Activated naive CD4-positive, alpha-beta T cell treated with anti-CD3 and anti-CD28 coated beads, Interleukin-2, amount 50 U/mL, for 24 hours (primary cell): ENCODE measurements around the gene LARP4B.

Experiments used
- H3K27ac Mint-ChIP-seq: one replicate; pipeline ENCODE4 v1.8.0; 2021; ENCODE audit warnings: mild to moderate bottlenecking, mixed read lengths
- H3K27me3 Mint-ChIP-seq: one replicate; pipeline ENCODE4 v1.8.0; 2021; ENCODE audit warnings: mixed read lengths
- H3K36me3 Mint-ChIP-seq: one replicate; pipeline ENCODE4 v1.8.0; 2021; ENCODE audit warnings: mixed read lengths
- H3K4me1 Mint-ChIP-seq: one replicate; pipeline ENCODE4 v1.8.0; 2021; ENCODE audit warnings: mixed read lengths
- H3K4me3 Mint-ChIP-seq: one replicate; pipeline ENCODE4 v1.8.0; 2021; ENCODE audit warnings: mild to moderate bottlenecking, mixed read lengths
- H3K9me3 Mint-ChIP-seq: one replicate; pipeline ENCODE4 v1.8.0; 2021; ENCODE audit warnings: mixed read lengths

LARP4B gene

DNA sequence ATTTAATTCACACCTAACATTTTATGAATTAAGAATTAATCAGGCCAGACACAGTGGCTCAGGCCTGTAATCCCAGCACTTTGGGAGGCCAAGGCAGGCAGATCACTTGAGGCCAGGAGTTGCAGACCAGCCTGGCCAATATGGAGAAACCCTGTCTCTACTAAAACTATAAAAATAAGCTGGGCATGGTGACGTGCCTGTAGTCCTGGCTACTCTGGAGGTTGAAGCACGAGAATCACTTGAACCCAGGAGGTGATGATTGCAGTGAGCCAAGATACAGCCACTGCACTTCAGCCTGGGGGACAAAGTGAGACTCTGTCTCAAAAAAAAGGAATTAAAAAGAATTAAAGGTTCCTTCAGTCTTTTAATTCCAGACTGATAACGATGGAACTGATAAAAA, 11.1 kb downstream of the LARP4B start:
- Mint-ChIP-seq H3K27me3 (no peaks in the 10 kb centered on the region), H3K4me3 (no peak overlapping the region), H3K9me3 (no peaks in the 10 kb centered on the region), H3K4me1 (peaks cover 44% of the 10 kb centered on the region), H3K36me3 (peaks cover 1% of the 10 kb centered on the region), H3K27ac (no peak overlapping the region)

DNA sequence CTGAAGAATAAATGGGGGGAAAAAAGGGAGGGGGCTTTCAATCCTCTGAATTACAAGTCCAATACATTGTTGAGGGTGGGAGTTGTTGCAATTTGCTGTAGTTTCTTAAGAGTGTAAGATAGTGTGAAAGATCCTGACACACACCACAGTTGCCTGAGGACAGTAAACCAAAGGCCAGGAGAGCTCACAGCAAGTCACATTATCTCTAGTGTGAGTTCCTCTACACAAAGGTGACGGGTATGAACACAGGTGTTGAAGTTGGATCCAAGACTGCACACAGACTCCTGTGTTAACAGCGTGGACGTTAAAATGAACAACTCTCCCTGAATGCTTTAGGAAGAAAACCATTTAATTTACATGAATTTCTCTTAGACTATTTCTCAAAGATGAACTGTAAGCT, 12.0 kb downstream of the LARP4B start:
- Mint-ChIP-seq H3K4me1 (peaks cover 36% of the 10 kb centered on the region), H3K4me3 (no peak overlapping the region), H3K27ac (peak overlapping the region; percentile 12), H3K27me3 (no peaks in the 10 kb centered on the region), H3K36me3 (no peaks in the 10 kb centered on the region), H3K9me3 (no peaks in the 10 kb centered on the region)

DNA sequence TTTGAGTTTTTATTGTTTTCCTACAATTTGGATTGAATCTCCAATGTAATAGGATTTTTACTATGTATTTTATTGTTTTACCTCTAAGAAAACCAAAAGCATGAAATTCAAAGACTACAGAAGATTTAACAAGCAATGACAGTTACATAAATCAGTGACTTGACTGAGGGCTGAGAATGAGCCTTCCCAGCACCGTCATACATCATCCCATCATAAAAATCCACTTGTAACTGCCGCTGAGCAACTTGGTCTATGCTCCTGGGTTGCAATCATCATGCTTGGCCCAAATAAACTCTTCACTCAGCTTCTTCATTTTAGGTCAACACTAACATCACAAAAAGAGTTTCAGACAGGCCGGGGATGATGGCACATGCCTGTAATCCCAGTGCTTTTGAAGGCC, 13.5 kb downstream of the LARP4B start:
- Mint-ChIP-seq H3K27ac (no peak overlapping the region), H3K36me3 (no peaks in the 10 kb centered on the region), H3K4me1 (peaks cover 32% of the 10 kb centered on the region), H3K4me3 (no peak overlapping the region), H3K27me3 (no peaks in the 10 kb centered on the region), H3K9me3 (no peaks in the 10 kb centered on the region)

DNA sequence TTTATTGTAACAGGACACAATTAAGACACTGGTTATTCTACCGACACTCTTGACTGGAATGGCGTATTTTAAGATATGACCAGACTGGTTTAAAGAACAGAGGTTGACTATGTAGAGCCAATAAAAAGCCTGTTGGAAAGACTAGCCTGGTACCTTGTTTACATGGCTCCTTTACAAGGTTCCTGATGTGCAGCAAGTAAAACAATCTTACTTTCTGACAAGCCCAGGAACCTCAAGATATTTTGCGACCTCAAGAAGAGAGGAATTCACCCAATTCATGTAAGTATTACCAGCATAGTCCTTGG, 14.1 kb downstream of the LARP4B start:
- Mint-ChIP-seq H3K4me3 (no peak overlapping the region), H3K9me3 (no peaks in the 10 kb centered on the region), H3K36me3 (no peaks in the 10 kb centered on the region), H3K27ac (no peak overlapping the region), H3K27me3 (no peaks in the 10 kb centered on the region), H3K4me1 (peaks cover 31% of the 10 kb centered on the region)

DNA sequence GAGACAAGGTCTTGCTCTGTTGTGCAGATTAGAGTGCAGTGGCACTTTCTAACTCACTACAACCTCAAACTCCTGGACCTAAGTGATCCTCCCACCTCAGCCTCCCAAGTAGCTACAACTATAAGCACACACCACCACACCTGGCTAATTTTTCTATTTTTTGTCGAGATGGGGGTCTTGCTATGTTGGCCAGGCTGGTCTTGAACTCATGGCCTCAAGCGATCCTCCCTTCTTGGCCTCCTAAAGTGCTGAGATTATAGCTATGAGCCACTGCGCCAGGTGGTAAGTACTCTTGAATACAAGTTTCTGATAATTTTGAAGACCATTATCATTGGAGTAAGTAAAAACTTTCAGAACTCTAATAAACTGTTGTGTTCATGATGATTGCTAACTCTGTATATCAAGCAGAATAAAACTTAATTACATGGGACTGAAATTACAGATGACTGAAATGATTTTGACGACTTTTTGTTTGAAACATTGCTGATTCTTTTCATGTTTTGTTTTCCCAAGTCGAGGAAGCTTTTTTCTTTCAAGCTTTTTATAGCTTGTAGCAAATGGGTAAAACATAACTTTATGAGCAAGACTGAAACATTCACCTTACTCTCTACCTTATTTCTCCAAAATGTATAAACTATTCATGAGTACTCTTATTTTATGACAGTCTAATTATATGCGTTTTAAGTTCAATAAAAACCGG, 14.6 kb downstream of the LARP4B start:
- Mint-ChIP-seq H3K4me3 (no peak overlapping the region), H3K4me1 (peaks cover 27% of the 10 kb centered on the region), H3K9me3 (no peaks in the 10 kb centered on the region), H3K36me3 (no peaks in the 10 kb centered on the region), H3K27ac (no peak overlapping the region), H3K27me3 (no peaks in the 10 kb centered on the region)

DNA sequence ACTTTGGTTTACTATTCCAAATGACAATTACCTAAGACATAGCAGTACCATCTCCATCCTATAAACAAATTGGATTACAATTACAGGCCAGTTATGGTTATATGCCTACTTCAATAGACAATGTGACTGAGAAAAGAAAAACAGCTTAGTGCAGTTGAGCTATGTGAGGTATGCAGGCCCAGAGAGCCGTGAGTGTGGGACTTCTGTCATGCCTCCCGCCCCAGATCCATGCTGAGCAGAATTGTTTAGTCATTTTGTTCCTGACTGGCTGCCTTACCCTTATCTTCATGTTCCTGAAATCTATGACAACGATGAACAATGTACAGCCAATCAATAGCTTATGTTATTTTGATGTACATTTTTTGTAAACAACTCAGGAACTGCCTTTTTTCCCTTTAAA, 21.7 kb downstream of the LARP4B start:
- Mint-ChIP-seq H3K36me3 (peaks cover 6% of the 10 kb centered on the region), H3K27me3 (no peaks in the 10 kb centered on the region), H3K27ac (no peak overlapping the region), H3K4me3 (no peak overlapping the region), H3K4me1 (peaks cover 26% of the 10 kb centered on the region), H3K9me3 (no peaks in the 10 kb centered on the region)

DNA sequence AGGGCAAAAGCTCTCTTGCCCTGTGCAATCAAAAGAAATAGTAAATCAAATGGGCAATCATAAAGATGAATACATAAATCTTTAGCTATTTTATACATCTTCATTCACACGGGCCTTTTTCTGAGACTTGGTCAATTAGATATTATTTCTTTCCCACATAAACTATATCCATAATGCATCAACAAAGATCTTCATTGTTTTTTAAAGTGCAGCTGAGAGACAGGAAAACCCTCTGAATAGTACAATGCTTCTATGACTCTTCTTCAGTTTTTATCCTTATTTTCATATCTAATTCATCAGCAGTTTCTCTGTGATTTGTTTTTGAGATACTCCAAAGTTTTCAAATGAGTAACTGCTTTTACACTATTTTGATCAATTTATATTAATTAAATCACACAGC, 25.5 kb downstream of the LARP4B start:
- Mint-ChIP-seq H3K4me3 (no peak overlapping the region), H3K4me1 (peaks cover 45% of the 10 kb centered on the region), H3K27me3 (no peaks in the 10 kb centered on the region), H3K9me3 (no peaks in the 10 kb centered on the region), H3K27ac (no peak overlapping the region), H3K36me3 (peaks cover 8% of the 10 kb centered on the region)

DNA sequence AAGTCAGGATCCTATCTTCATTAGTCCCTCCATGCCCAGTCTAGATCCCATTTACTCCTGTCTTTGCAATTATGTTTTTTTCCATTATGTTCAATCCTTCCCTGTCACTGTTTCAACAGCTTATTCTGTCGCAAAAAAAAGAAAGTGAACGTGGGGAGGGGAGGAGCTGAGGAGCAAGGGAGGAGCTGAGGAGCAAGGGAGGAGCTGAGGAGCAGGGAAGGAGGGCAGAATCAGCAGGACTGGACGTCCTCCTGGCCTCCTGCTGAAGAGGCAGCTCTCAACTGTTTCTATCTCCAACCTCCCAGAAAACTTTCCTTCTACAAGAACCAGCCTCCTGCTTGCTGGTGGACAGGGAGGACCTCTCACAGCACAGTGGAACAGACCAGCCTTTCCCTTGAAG, 26.0 kb downstream of the LARP4B start:
- H3K4me3 Mint-ChIP-seq: no peak overlapping the region
- H3K27me3 Mint-ChIP-seq: no peaks in the 10 kb centered on the region
- no peaks in the 10 kb centered on the region for H3K9me3 Mint-ChIP-seq
- H3K4me1 Mint-ChIP-seq: peaks cover 46% of the 10 kb centered on the region
- H3K27ac Mint-ChIP-seq: no peak overlapping the region
- peaks cover 8% of the 10 kb centered on the region for H3K36me3 Mint-ChIP-seq

DNA sequence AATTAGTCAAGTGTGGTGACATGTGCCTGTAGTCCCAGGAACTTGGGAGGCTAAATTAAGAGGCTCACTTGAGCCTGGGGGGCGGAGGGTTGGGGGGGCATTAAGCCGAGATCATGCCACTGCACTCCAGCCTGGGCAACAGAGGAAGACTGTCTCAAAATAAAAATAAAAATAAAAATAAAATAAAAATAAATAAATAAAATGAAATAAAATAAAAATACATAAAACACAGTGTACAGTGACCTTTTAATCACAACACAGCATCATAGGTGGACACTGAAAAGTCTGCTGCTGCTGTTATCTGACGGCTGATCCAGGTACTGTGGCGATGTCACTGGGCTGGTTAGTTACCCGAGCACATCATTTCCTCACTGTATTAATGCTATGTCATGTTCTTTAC, 27.1 kb downstream of the LARP4B start:
- H3K9me3 Mint-ChIP-seq: no peaks in the 10 kb centered on the region
- H3K27me3 Mint-ChIP-seq: no peaks in the 10 kb centered on the region
- H3K36me3 Mint-ChIP-seq: peaks cover 6% of the 10 kb centered on the region
- no peak overlapping the region for H3K27ac Mint-ChIP-seq
- H3K4me3 Mint-ChIP-seq: no peak overlapping the region
- peaks cover 51% of the 10 kb centered on the region for H3K4me1 Mint-ChIP-seq

DNA sequence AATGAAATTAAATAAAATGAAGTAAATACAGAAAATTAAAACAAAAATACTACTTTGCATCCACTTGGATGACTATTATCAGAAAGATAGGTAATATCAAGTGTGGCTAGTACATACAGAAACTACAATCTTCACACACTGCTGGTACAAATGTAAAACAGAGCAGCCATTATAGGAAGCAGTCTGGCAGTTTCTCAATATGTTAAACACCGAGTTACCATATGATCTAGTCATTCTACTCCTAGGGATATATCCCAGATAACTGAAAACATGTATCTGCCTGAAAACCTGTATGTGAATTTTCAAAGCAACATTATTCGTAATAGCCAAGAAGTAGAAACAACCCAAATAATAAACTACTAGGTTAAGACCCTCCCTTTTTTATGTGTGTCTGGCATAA, 33.4 kb downstream of the LARP4B start:
- H3K9me3 Mint-ChIP-seq: no peaks in the 10 kb centered on the region
- H3K27me3 Mint-ChIP-seq: no peaks in the 10 kb centered on the region
- no peak overlapping the region for H3K27ac Mint-ChIP-seq
- peaks cover 68% of the 10 kb centered on the region for H3K4me1 Mint-ChIP-seq
- peaks cover 2% of the 10 kb centered on the region for H3K36me3 Mint-ChIP-seq
- no peak overlapping the region for H3K4me3 Mint-ChIP-seq

DNA sequence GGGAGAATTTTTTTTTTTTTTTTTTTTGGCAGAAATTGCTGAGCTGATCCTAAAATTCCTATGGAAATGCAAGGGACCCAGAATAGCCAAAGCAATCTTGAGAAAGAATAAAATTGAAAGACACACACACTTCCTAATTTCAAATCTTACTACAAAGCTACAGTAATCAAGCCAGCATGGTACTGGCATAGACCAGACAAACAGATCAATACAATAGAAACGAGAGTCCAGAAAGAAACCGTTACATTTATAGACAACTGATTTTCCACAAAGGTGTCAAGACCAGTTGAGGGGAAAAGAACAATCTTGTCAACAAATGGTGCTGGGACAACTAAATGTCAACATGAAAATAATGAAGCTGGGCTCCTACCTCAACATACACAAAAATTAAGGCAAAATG, 34.5 kb downstream of the LARP4B start:
- Mint-ChIP-seq H3K36me3 (peaks cover 1% of the 10 kb centered on the region), H3K9me3 (no peaks in the 10 kb centered on the region), H3K4me3 (no peak overlapping the region), H3K27ac (no peak overlapping the region), H3K27me3 (no peaks in the 10 kb centered on the region), H3K4me1 (peaks cover 65% of the 10 kb centered on the region)

DNA sequence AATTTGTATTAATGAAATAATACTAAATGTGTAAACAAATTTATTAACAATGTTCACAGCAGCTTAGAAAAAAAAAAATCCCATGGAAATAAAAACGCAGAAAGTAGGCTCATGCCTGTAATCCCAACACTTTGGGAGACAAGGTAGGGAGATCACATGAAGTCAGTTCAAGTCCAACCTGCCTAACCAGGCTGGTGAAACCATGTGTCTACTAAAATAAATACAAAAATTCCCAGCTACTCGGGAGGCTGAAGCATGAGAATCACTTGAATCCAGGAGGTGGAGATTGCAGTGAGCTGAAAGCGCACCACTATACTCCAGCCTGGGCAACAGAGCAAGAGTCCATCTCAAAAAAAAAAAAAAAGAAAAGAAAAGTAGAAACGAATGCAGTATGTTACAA, 36.2 kb downstream of the LARP4B start:
- peaks cover 63% of the 10 kb centered on the region for H3K4me1 Mint-ChIP-seq
- no peaks in the 10 kb centered on the region for H3K36me3 Mint-ChIP-seq
- no peak overlapping the region for H3K4me3 Mint-ChIP-seq
- H3K27ac Mint-ChIP-seq: no peak overlapping the region
- H3K27me3 Mint-ChIP-seq: no peaks in the 10 kb centered on the region
- no peaks in the 10 kb centered on the region for H3K9me3 Mint-ChIP-seq

DNA sequence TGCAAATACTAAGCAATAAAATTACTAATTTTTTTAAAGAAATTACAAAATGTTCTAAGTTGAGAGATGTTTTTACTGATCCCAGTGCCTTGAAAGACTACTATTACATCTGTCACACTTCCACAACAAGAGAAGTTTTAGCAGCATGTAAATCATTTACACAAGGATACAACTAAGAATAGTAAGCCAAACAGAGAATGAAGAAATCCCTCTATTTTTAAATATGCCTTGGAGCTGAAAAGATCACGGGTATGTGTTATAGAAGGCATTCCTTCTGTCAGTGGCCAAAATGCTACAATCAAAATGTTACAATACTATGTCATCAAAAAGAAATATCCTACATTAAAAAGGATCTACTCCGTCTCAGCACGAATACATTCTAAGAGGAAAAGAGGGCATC, 52.6 kb downstream of the LARP4B start:
- no peaks in the 10 kb centered on the region for H3K27me3 Mint-ChIP-seq
- H3K27ac Mint-ChIP-seq: no peak overlapping the region
- H3K9me3 Mint-ChIP-seq: no peaks in the 10 kb centered on the region
- H3K4me3 Mint-ChIP-seq: no peak overlapping the region
- H3K36me3 Mint-ChIP-seq: peaks cover 21% of the 10 kb centered on the region
- H3K4me1 Mint-ChIP-seq: peaks cover 25% of the 10 kb centered on the region

DNA sequence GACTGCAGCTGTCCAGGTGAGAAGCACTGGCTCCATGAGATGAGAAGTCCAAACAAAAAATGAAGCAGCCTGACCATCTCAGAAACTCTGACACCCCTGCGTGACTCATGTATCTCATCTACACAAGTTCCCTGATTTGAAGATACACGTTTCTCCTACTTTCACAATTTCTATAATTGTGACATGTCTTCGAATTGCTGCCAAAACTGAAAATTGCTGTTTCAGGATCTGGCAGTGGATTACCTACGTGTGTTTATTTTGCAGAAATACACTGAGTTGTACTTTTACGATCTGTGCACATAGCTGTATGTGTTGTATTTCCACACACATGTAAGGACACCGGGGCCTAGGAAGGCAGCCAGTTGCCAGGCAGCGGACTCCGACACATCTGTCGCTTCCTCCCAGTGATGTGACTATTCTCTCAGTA, 53.2 kb downstream of the LARP4B start:
- peaks cover 25% of the 10 kb centered on the region for H3K4me1 Mint-ChIP-seq
- H3K27ac Mint-ChIP-seq: no peak overlapping the region
- H3K9me3 Mint-ChIP-seq: no peaks in the 10 kb centered on the region
- peaks cover 21% of the 10 kb centered on the region for H3K36me3 Mint-ChIP-seq
- H3K4me3 Mint-ChIP-seq: no peak overlapping the region
- H3K27me3 Mint-ChIP-seq: no peaks in the 10 kb centered on the region

DNA sequence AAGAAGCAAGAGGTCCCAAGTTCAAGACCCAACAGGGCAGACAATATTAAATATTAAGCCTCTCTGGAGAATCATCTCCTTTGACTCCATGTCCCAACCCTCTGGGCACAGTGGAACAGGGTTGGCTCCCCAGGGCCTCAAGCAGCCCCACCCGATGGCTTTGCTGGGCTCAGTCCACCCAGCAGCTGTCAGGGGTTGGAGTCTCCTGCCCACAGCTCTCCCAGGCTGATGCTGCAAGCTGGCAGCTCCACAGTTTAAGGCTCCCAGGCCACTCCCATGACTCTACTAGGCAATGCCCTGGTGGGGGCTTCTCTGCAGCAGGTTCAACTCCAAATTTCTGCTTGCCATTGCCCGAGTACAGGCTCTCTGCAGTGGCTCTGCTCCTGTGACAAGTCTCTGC, 55.1 kb downstream of the LARP4B start:
- Mint-ChIP-seq H3K36me3 (peaks cover 11% of the 10 kb centered on the region), H3K27ac (no peak overlapping the region)

DNA sequence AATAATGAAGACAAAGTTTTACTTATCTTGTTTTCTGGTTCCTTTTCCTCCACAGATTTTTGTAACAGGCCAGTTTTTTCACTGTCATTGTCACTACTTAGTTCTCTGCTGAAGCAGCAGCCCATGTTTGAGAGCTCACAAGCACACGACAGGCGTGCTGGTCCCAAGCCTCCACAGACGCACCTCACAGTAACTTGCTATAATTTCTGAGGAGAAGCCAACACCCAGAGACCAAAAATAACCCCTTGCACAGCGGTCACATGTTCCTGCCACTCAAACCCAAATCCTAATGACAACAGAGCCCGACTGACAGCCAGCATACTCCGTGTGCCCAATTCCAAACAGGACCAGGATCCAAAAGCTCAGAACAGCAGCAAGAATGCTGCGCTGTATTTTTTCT, 58.5 kb downstream of the LARP4B start:
- Mint-ChIP-seq H3K36me3 (peaks cover 12% of the 10 kb centered on the region), H3K4me3 (no peak overlapping the region), H3K27me3 (no peaks in the 10 kb centered on the region), H3K27ac (no peak overlapping the region), H3K9me3 (no peaks in the 10 kb centered on the region), H3K4me1 (peaks cover 40% of the 10 kb centered on the region)

More for the DNA sequence above, 55.1 kb downstream of the LARP4B start:
- Mint-ChIP-seq H3K9me3 (no peaks in the 10 kb centered on the region), H3K4me3 (no peak overlapping the region), H3K27me3 (no peaks in the 10 kb centered on the region), H3K4me1 (peaks cover 30% of the 10 kb centered on the region)

DNA sequence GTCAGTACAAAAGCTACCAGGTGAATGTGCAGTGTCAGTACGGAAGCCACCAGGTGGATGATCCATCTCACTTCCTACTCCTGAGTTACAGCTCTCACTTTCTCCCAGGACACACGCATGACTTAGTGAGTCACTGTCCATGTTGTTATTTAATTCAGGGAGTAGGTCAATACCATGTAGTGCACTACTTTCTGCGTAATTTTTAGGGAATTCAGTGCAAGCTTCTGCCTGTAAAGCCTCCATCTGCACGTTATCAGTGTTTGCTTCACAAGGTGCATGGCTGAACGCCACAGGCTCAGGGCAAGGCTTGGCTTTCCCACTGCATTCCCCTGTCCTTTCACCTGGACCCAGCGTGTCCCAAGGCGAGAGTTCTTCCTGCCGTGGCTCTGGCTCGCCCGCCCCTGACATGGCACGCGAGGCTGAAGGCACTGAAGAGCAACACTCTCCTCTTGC, 59.5 kb downstream of the LARP4B start:
- Mint-ChIP-seq H3K4me3 (no peak overlapping the region), H3K36me3 (peaks cover 10% of the 10 kb centered on the region), H3K27ac (no peak overlapping the region), H3K9me3 (no peaks in the 10 kb centered on the region), H3K27me3 (no peaks in the 10 kb centered on the region), H3K4me1 (peaks cover 43% of the 10 kb centered on the region)
